HepG2 (cell line): ENCODE results near the gene BPIFB4. TPM values are rescaled to one million over a fixed set of nuclear protein-coding genes. Genes with fewer than 3 reads are reported as not detected.
A peak's percentile ranks its signal among the peaks of the same experiment; 100 is the strongest.

Experiments used
- ATAC-seq: fragments of 200-7000 bp; cut with Tn5 transposase; 3 replicates; pipeline ENCODE4 v1.9.1; 2020; ENCODE audit warnings: mild to moderate bottlenecking, moderate library complexity
- BruUV-seq: library from RNA; stranded (reverse); fragments of 400-500 nt; replicated peaks from 2 replicates; lab custom pipeline; 2021; lab: Mats Ljungman, UMichigan
- CTCF ChIA-PET: fragments of 300-600 bp; formaldehyde crosslinking; extraction: SDS; loops from one replicate; lab custom pipeline; 2021; ENCODE audit warnings: low total read pairs, inconsistent platforms, low intra/inter-chr PET ratio; lab: Yijun Ruan, JAX
- POLR2A ChIA-PET: fragments of 350-600 bp; sonication (Branson Sonifier 250); formaldehyde crosslinking; loops from one replicate; lab custom pipeline; 2020; ENCODE audit warnings: antibody characterized with exemption, inconsistent platforms; lab: Yijun Ruan, JAX
- DNase-seq: peaks from one replicate; pipeline ENCODE4 v3.0.0-alpha.2; 2015; ENCODE audit warnings: low spot score
- FAIRE-seq: peaks from 3 replicates; lab custom pipeline; 2011; peaks lifted over from hg19 to GRCh38; lab: Jason Lieb, UNC
- H2AFZ ChIP-seq: one replicate; pipeline ENCODE4 v1.6.1; 2011; ENCODE audit warnings: low read length, inconsistent platforms
- H3K27ac ChIP-seq: fragments of 300-600 bp; 3 replicates; pipeline ENCODE4 v1.8.0; 2011; ENCODE audit warnings: mixed run types, mild to moderate bottlenecking, mixed read lengths, low read length, inconsistent platforms; ENCODE audit not compliant: insufficient read depth; ENCODE audit errors: extremely low read length
- H3K27me3 ChIP-seq, 2 experiments: fragments of 200-600 bp in 1 of 2; 2 replicates in 1 of 2; 3 replicates in 1 of 2; pipeline versions ENCODE4 v1.6.0 to v1.8.0; 2011; ENCODE audit warnings: low read length in 2 of 2, mild to moderate bottlenecking in 2 of 2, moderate library complexity in 2 of 2, inconsistent platforms in 1 of 2; ENCODE audit not compliant: insufficient read depth in 2 of 2, control insufficient read depth in 1 of 2
- H3K36me3 ChIP-seq, 2 experiments: fragments of 200-600 bp in 1 of 2; replicated peaks in 1 of 2; 2 replicates in 1 of 2; 3 replicates in 1 of 2; pipeline versions ENCODE4 v1.5.1 to v1.8.0; 2011; ENCODE audit warnings: low read length in 2 of 2, inconsistent platforms in 1 of 2; ENCODE audit not compliant: insufficient read depth in 2 of 2, control insufficient read depth in 1 of 2
- H3K4me1 ChIP-seq: 2 replicates; pipeline ENCODE4 v1.5.1; 2012; ENCODE audit warnings: low read length, inconsistent platforms; ENCODE audit not compliant: insufficient read depth
- H3K4me2 ChIP-seq: 2 replicates; pipeline ENCODE4 v1.6.0; 2011; ENCODE audit warnings: low read depth, low read length, inconsistent platforms
- H3K4me3 ChIP-seq, 3 experiments: fragments of 200-600 bp in 1 of 3; sonication (generic), shearing (Covaris generic) in 1 of 3; replicated peaks in 1 of 3; 2 replicates each; pipeline ENCODE4 v1.5.1; 2011 to 2016; ENCODE audit warnings: low read length in 3 of 3, inconsistent platforms in 2 of 3, low read depth in 2 of 3, mild to moderate bottlenecking in 2 of 3, control low read depth in 1 of 3, mixed read lengths in 1 of 3; ENCODE audit not compliant: insufficient read depth in 1 of 3
- H3K79me2 ChIP-seq: one replicate; pipeline ENCODE4 v1.6.1; 2011; ENCODE audit warnings: low read length, inconsistent platforms; ENCODE audit not compliant: insufficient read depth
- H3K9ac ChIP-seq: 2 replicates; pipeline ENCODE4 v1.6.0; 2011; ENCODE audit warnings: mild to moderate bottlenecking, low read depth, low read length, inconsistent platforms; ENCODE audit not compliant: insufficient read depth
- H3K9me3 ChIP-seq: 2 replicates; pipeline ENCODE4 v1.5.1; 2012; ENCODE audit warnings: mild to moderate bottlenecking, low read length
- H4K20me1 ChIP-seq: 2 replicates; pipeline ENCODE4 v1.6.0; 2011; ENCODE audit warnings: inconsistent platforms, mild to moderate bottlenecking, low read length, moderate library complexity; ENCODE audit not compliant: insufficient read depth
- ARNT ChIP-seq: fragments of 450-650 bp; IDR thresholded peaks from 2 replicates; pipeline ENCODE4 v1.6.1; 2017
- FOXA1 ChIP-seq, 2 experiments: fragments of 450-650 bp in 1 of 2; sonication (generic) in 1 of 2; formaldehyde crosslinking in 1 of 2; IDR thresholded peaks; 2 replicates each; pipeline versions ENCODE4 v1.4.0 to v1.6.1; 2016 to 2020; ENCODE audit warnings: missing genetic modification reagents in 1 of 2
- FOXK2 ChIP-seq: fragments of 450-650 bp; IDR thresholded peaks from 2 replicates; pipeline ENCODE4 v1.6.1; 2016
- FOXP1 ChIP-seq, 2 experiments: fragments of 450-650 bp in 1 of 2; IDR thresholded peaks; 2 replicates each; pipeline ENCODE4 v1.6.1; 2017 to 2018; ENCODE audit warnings: antibody characterized with exemption in 1 of 2
- HMGXB4 ChIP-seq, 2 experiments: sonication (generic) in 1 of 2; formaldehyde crosslinking in 1 of 2; IDR thresholded peaks; 2 replicates each; pipeline versions ENCODE4 v1.4.0 to v1.6.1; 2018 to 2020; ENCODE audit warnings: missing genetic modification reagents in 2 of 2, borderline replicate concordance in 1 of 2, low read depth in 1 of 2, mild to moderate bottlenecking in 1 of 2, missing biosample characterization in 1 of 2
- IKZF1 ChIP-seq: fragments of 450-650 bp; IDR thresholded peaks from 2 replicates; pipeline ENCODE4 v1.7.1; 2016
- MBNL3 ChIP-seq: fragments of 250-450 bp; sonication (Bioruptor Pico); conservative IDR thresholded peaks from 2 replicates; pipeline ENCODE4 v1.8.0; 2022; ENCODE audit warnings: mild to moderate bottlenecking, inconsistent platforms
- NBN ChIP-seq: fragments of 450-650 bp; conservative IDR thresholded peaks from 2 replicates; pipeline ENCODE4 v1.6.1; 2017
- NFRKB ChIP-seq: fragments of 450-650 bp; IDR thresholded peaks from 2 replicates; pipeline ENCODE4 v1.6.1; 2017
- NONO ChIP-seq, 2 experiments: fragments of 450-650 bp in 1 of 2; sonication (generic) in 1 of 2; formaldehyde crosslinking in 1 of 2; IDR thresholded peaks in 1 of 2; conservative IDR thresholded peaks in 1 of 2; 2 replicates each; pipeline versions ENCODE4 v1.6.1 to v1.8.0; 2017 to 2022; ENCODE audit warnings: mild to moderate bottlenecking in 1 of 2, missing genetic modification reagents in 1 of 2, moderate library complexity in 1 of 2
- RAD51 ChIP-seq: fragments of 450-650 bp; IDR thresholded peaks from 2 replicates; pipeline ENCODE4 v1.6.1; 2016; ENCODE audit warnings: borderline replicate concordance
- SOX6 ChIP-seq, 2 experiments: fragments of 450-650 bp in 1 of 2; sonication (generic) in 1 of 2; formaldehyde crosslinking in 1 of 2; IDR thresholded peaks; 2 replicates each; pipeline versions ENCODE4 v1.4.0 to v1.6.1; 2017 to 2020; ENCODE audit warnings: antibody characterized with exemption in 1 of 2, mild to moderate bottlenecking in 1 of 2, missing genetic modification reagents in 1 of 2
- SP1 ChIP-seq, 2 experiments: fragments of 450-650 bp in 1 of 2; sonication (generic) in 1 of 2; formaldehyde crosslinking in 1 of 2; IDR thresholded peaks; 2 replicates each; pipeline versions ENCODE4 v1.4.0 to v1.6.1; 2016 to 2020; ENCODE audit warnings: missing genetic modification reagents in 1 of 2
- SUZ12 ChIP-seq: fragments of 150-350 bp; IDR thresholded peaks from 2 replicates; pipeline ENCODE4 v1.6.1; 2014; ENCODE audit warnings: low read depth, low read length
- TERF1 ChIP-seq: sonication (generic); formaldehyde crosslinking; IDR thresholded peaks from 2 replicates; pipeline ENCODE4 v1.8.0; 2022; ENCODE audit warnings: mild to moderate bottlenecking, missing genetic modification reagents, moderate library complexity
- ZFY ChIP-seq: sonication (generic); formaldehyde crosslinking; IDR thresholded peaks from 2 replicates; pipeline ENCODE4 v1.4.0; 2020; ENCODE audit warnings: missing genetic modification reagents
- ZNF282 ChIP-seq: fragments of 450-650 bp; IDR thresholded peaks from 2 replicates; pipeline ENCODE4 v1.6.1; 2018; ENCODE audit not compliant: partially characterized antibody
- WGBS: methylation state at CpG from one replicate; pipeline ENCODE4 v1.1.6; 2017; ENCODE audit warnings: low lambda C conversion rate; 5-methylcytosine and 5-hydroxymethylcytosine counted together
- in situ Hi-C: cut with HindIII; loops from 2 replicates; pipeline ENCODE4 v1.10.0; 2017; ENCODE audit warnings: low pct_unique_long_range_greater_than_20kb; ENCODE audit not compliant: extremely low pct_ligation_motif_present
- intact Hi-C: fragments of 100-400 bp; cut with micrococcal nuclease; formaldehyde crosslinking; loops from one replicate; pipeline ENCODE4 v1.10.0; 2022; ENCODE audit not compliant: unreplicated experiment
- polyA plus RNA-seq, 8 experiments: library from polyadenylated mRNA; depleted of rRNA in 3 of 8; stranded (reverse) in 7 of 8; unstranded in 1 of 8; fragments of >200 nt; fragmentation: Illumina TruSeq in 4 of 8; extraction: Trizol in 4 of 8; gene quantifications; 2 replicates each; pipeline versions ENCODE4 v1.2.1 to v1.2.3, GENCODE V29; 2011 to 2016; ENCODE audit warnings: low read depth in 4 of 8, missing spikeins in 1 of 8, mixed read lengths in 1 of 8; ENCODE audit not compliant: insufficient read depth in 1 of 8
- total RNA-seq, 5 experiments: library from RNA; depleted of rRNA; stranded (reverse); fragments of >200 nt; fragmentation: Illumina TruSeq; extraction: Trizol; gene quantifications; 2 replicates each; pipeline ENCODE4 v1.2.3, GENCODE V29; 2016; ENCODE audit warnings: low read depth in 1 of 5

The BPIFB4 gene
- total and polyA plus RNA-seq, 2 of the 13 experiments (the other 11 are each of a cell fraction or from before 2014, with no cell fraction given) = 0.09 TPM; not detected in 1

DNA sequence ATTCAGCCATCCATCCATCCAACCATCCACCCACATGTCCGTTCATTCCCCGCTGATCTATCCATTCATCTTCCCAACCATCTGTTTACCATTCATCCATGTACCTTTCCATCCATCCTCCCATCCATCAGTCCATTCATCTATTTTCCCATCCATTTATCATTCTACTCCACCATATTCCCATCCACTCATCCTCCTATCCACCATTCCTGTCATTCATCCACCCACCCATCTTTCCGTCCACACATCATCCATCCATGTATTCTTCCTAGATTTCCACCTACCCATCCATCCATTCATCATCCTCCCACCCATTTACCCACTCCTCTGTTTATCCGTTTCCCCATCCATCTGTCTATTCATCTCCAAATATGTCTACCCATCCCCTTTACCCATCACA, 41.2 kb upstream of the BPIFB4 start:
- Histone ChIP-seq H3K4me3 (no peak overlapping the region), H3K36me3 (no peaks in the 10 kb centered on the region), H3K9ac (no peak overlapping the region), H4K20me1 (no peaks in the 10 kb centered on the region), H3K27ac (no peak overlapping the region), H3K4me2 (no peak overlapping the region), H3K79me2 (no peaks in the 10 kb centered on the region), H2AFZ (no peak overlapping the region), H3K4me1 (peaks cover 38% of the 10 kb centered on the region), H3K27me3 (peaks cover 1 to 4% of the 10 kb centered on the region in 2 experiments; a peak in 2 of 5 replicates), H3K9me3 (no peaks in the 10 kb centered on the region)
- CTCF ChIA-PET = no interaction called here
- TF ChIP-seq ZFY (no peak), NONO (IDR thresholded peaks at IDR 0.05) (0 out of 2 replicates have a peak, but pooled peaks have one; percentile 10), NONO (CRISPR knock-in tag; conservative IDR thresholded peaks at IDR 0.05) (no peak), NBN (peak; percentile 92; the same call in 1 of the 2 replicates), SUZ12 (no peak), FOXA1 (IDR thresholded peaks at IDR 0.05) (0 out of 2 replicates have a peak, but pooled peaks have one; percentile 24), FOXA1 (CRISPR knock-in tag; IDR thresholded peaks at IDR 0.05) (no peak), ARNT (0 out of 2 replicates have a peak, but pooled peaks have one; percentile 57), RAD51 (0 out of 2 replicates have a peak, but pooled peaks have one; percentile 20), TERF1 (CRISPR knock-in tag) (no peak), HMGXB4 (CRISPR knock-in tag; IDR thresholded peaks at IDR 0.05; ENCODE audit: borderline replicate concordance in 1 of 2, low read depth in 1 of 2) (no peak), IKZF1 (peak; percentile 96; the same call in 1 of the 2 replicates), NFRKB (peak; percentile 57; the same call in 1 of the 2 replicates), FOXP1 (IDR thresholded peaks at IDR 0.05) (0 out of 2 replicates have a peak, but pooled peaks have one; percentile 51), FOXP1 (CRISPR knock-in tag; IDR thresholded peaks at IDR 0.05) (no peak), SP1 (IDR thresholded peaks at IDR 0.05) (peak; percentile 57; the same call in 1 of the 2 replicates), SP1 (CRISPR knock-in tag; IDR thresholded peaks at IDR 0.05) (no peak), MBNL3 (CRISPR knock-in tag) (no peak), FOXK2 (peak; percentile 62), SOX6 (IDR thresholded peaks at IDR 0.05) (0 out of 2 replicates have a peak, but pooled peaks have one; percentile 31), SOX6 (CRISPR knock-in tag; IDR thresholded peaks at IDR 0.05) (no peak), ZNF282 (peak; percentile 83)
- 62% methylated on average over 4 of the region's 4 CpGs for WGBS
- POLR2A ChIA-PET = no interaction called here
- ATAC-seq (no peak), FAIRE-seq (no peak), DNase-seq (no peak)
- in situ Hi-C loops = no loop called here
- BruUV-seq = no TSS peak
- intact Hi-C loops = no loop called here
